Coronary artery (tissue), 2 donors: ENCODE data around the gene HCRT.
A peak's percentile ranks its signal among the peaks of the same experiment; 100 is the strongest.
"Not testable (repeated sequence)": the region's sequence is repeated elsewhere in the genome, so short reads cannot be mapped to it uniquely, and the experiment has no call there.

Experiments
- DNase-seq: peaks from one replicate; pipeline ENCODE4 v3.0.0-alpha.2; 2017; ENCODE audit warnings: low spot score
- H3K27ac ChIP-seq, 2 donors: fragments of 200-600 bp; sonication (generic); one replicate each; pipeline ENCODE4 v1.5.1; 2016 to 2019
- H3K4me3 ChIP-seq: fragments of 200-600 bp; sonication (generic); 2 replicates; pipeline ENCODE4 v1.5.1; 2016; ENCODE audit warnings: mild to moderate bottlenecking, moderate library complexity
- CTCF ChIP-seq: fragments of 200-600 bp; sonication (generic); IDR thresholded peaks from one replicate; pipeline ENCODE4 v1.5.1; 2019; ENCODE audit warnings: antibody characterized with exemption

Gene HCRT

GRCh38 chr17:42142371-42142896, 42.8 kb downstream of the HCRT start:
- no peak for DNase-seq
- Histone ChIP-seq H3K27ac (peak overlapping the region in 1 of 2 donors; percentile 61), H3K4me3 (no peak overlapping the region)
- no peak for TF ChIP-seq CTCF

- Histone ChIP-seq H3K4me3 (no peak overlapping the region), H3K27ac (peak overlapping the region in 1 of 2 donors; percentile 61)
- no peak for TF ChIP-seq CTCF
- no peak for DNase-seq
Measured at GRCh38 chr17:42141382-42141781, 43.9 kb downstream of the HCRT start.

GRCh38 chr17:42140690-42141089, 44.6 kb downstream of the HCRT start:
- not testable (repeated sequence) for H3K4me3 ChIP-seq, DNase-seq
- H3K27ac ChIP-seq: peak overlapping the region in 1 of 2 donors; percentile 61

- peak overlapping the region in 1 of 2 donors; percentile 31 for H3K27ac ChIP-seq
- H3K4me3 ChIP-seq: no peak overlapping the region
- TF ChIP-seq CTCF: no peak
- DNase-seq: no peak
Measured at GRCh38 chr17:42138749-42139492, 46.3 kb downstream of the HCRT start.

- no peak for DNase-seq
- peak overlapping the region in 1 of 2 donors; percentile 83 for H3K27ac ChIP-seq
- no peak for TF ChIP-seq CTCF
Measured at GRCh38 chr17:42136654-42137051, 48.6 kb downstream of the HCRT start.

GRCh38 chr17:42135664-42136653, 49.3 kb downstream of the HCRT start:
- TF ChIP-seq CTCF: no peak
- Histone ChIP-seq H3K27ac (peak overlapping the region; percentile 21 to 83), H3K4me3 (no peak overlapping the region)
- DNase-seq: no peak

More at GRCh38 chr17:42136654-42137051, 48.6 kb downstream of the HCRT start:
- H3K4me3 ChIP-seq: no peak overlapping the region

GRCh38 chr17:42135151-42135550, 50.1 kb downstream of the HCRT start:
- H3K27ac ChIP-seq: peak overlapping the region; percentile 21 to 83
- TF ChIP-seq CTCF: no peak

More at GRCh38 chr17:42135151-42135550, 50.1 kb downstream of the HCRT start:
- H3K4me3 ChIP-seq: no peak overlapping the region
- no peak for DNase-seq
